Caco-2 (cell line): ENCODE measurements around the gene BBS12. TPM values are rescaled to one million over a fixed set of nuclear protein-coding genes. Genes with fewer than 3 reads are reported as not detected.

Experiments used
- BruUV-seq: library from RNA; stranded (reverse); fragments of 400-500 nt; replicated peaks from 2 replicates; lab custom pipeline; 2021; lab: Mats Ljungman, UMichigan
- CTCF ChIA-PET: fragments of 300-600 bp; sonication (Branson Sonifier 250); formaldehyde crosslinking; loops from one replicate; lab custom pipeline; 2022; ENCODE audit warnings: antibody characterized with exemption; lab: Charles Lee
- POLR2A ChIA-PET: fragments of 300-600 bp; sonication (Branson Sonifier 250); formaldehyde crosslinking; loops from one replicate; lab custom pipeline; 2022; ENCODE audit warnings: antibody characterized with exemption; lab: Charles Lee
- DNase-seq, 2 experiments: peaks; one replicate each; pipeline versions ENCODE4 v3.0.0 to v3.0.0-alpha.2; 2020 to 2022
- H3K27me3 ChIP-seq: replicated peaks from 2 replicates; pipeline ENCODE4 v1.6.0; 2011; ENCODE audit warnings: low read length; ENCODE audit not compliant: control insufficient read depth, insufficient read depth
- H3K36me3 ChIP-seq: 2 replicates; pipeline ENCODE4 v1.5.1; 2011; ENCODE audit warnings: low read length; ENCODE audit not compliant: control insufficient read depth, insufficient read depth
- H3K4me1 ChIP-seq: fragments of 250-450 bp; sonication (Bioruptor Pico); 2 replicates; pipeline ENCODE4 v1.5.1; 2020; ENCODE audit warnings: mild to moderate bottlenecking
- H3K4me3 ChIP-seq: 2 replicates; pipeline ENCODE4 v1.5.1; 2011; ENCODE audit warnings: low read depth, mild to moderate bottlenecking, control low read depth, low read length
- H3K9me3 ChIP-seq: fragments of 250-450 bp; sonication (Bioruptor Pico); 2 replicates; pipeline ENCODE4 v1.5.1; 2020; ENCODE audit warnings: mild to moderate bottlenecking, moderate library complexity
- H3K27ac Mint-ChIP-seq: one replicate; pipeline ENCODE4 v1.8.0; 2022; ENCODE audit warnings: mixed read lengths; ENCODE audit not compliant: unreplicated experiment
- H3K27me3 Mint-ChIP-seq: one replicate; pipeline ENCODE4 v1.8.0; 2022; ENCODE audit warnings: mixed read lengths; ENCODE audit not compliant: insufficient read depth, unreplicated experiment
- H3K36me3 Mint-ChIP-seq: one replicate; pipeline ENCODE4 v1.8.0; 2022; ENCODE audit warnings: mild to moderate bottlenecking, mixed read lengths; ENCODE audit not compliant: insufficient read depth, unreplicated experiment
- H3K4me1 Mint-ChIP-seq: one replicate; pipeline ENCODE4 v1.8.0; 2022; ENCODE audit warnings: low read depth, mixed read lengths; ENCODE audit not compliant: unreplicated experiment
- H3K4me3 Mint-ChIP-seq: one replicate; pipeline ENCODE4 v1.8.0; 2022; ENCODE audit warnings: mild to moderate bottlenecking, moderate library complexity, mixed read lengths; ENCODE audit not compliant: unreplicated experiment
- H3K9me3 Mint-ChIP-seq: one replicate; pipeline ENCODE4 v1.8.0; 2022; ENCODE audit warnings: mixed read lengths; ENCODE audit not compliant: unreplicated experiment
- CTCF ChIP-seq, 2 experiments: fragments of 200-600 bp in 1 of 2; IDR thresholded peaks; 1 replicate in 1 of 2; 2 replicates in 1 of 2; pipeline versions ENCODE4 v1.5.1 to v1.8.0; 2011 to 2022; ENCODE audit warnings: antibody characterized with exemption in 1 of 2, control low read depth in 1 of 2, inconsistent platforms in 1 of 2, low read depth in 1 of 2, low read length in 1 of 2, mild to moderate bottlenecking in 1 of 2, moderate library complexity in 1 of 2; ENCODE audit not compliant: insufficient read depth in 1 of 2, severe bottlenecking in 1 of 2, unreplicated experiment in 1 of 2
- intact Hi-C: fragments of 100-400 bp; cut with micrococcal nuclease; formaldehyde crosslinking; loops from one replicate; pipeline ENCODE4 v1.10.0; 2022; ENCODE audit not compliant: unreplicated experiment
- total RNA-seq: library from RNA; stranded (reverse); gene quantifications from 2 replicates; pipeline ENCODE4 v1.2.3, GENCODE V29; 2022

The BBS12 gene
- total RNA-seq, 1 experiment from 2014 or later: 2.7 TPM

- POLR2A ChIA-PET: no interaction called here
- no peaks in the 10 kb centered on the region for H3K27me3 ChIP-seq
- H3K4me3 ChIP-seq: no peak overlapping the region
- CTCF ChIA-PET: interaction anchor here (1.7 kb wide), 1 partner anchor 24 kb away, joined by 8 read pairs; no protein-coding TSS in a partner anchor
- DNase-seq: no peak
- no TSS peak for BruUV-seq
- H3K36me3 Mint-ChIP-seq: no peaks in the 10 kb centered on the region
- H3K36me3 ChIP-seq: no peaks in the 10 kb centered on the region
- no peaks in the 10 kb centered on the region for H3K27me3 Mint-ChIP-seq
- intact Hi-C loops: no loop called here
- peaks cover 13% of the 10 kb centered on the region for H3K4me1 Mint-ChIP-seq
- H3K4me1 ChIP-seq: peaks cover 5% of the 10 kb centered on the region; the same call in 1 of the 2 replicates
- no peaks in the 10 kb centered on the region for H3K9me3 ChIP-seq
- no peak for TF ChIP-seq CTCF (IDR thresholded peaks at IDR 0.05; ENCODE audit: insufficient read depth in 1 of 2, low read depth in 1 of 2, low read length in 1 of 2, severe bottlenecking in 1 of 2, unreplicated experiment in 1 of 2)
- H3K9me3 Mint-ChIP-seq: peaks cover 2% of the 10 kb centered on the region
- no peak overlapping the region for H3K27ac Mint-ChIP-seq
- H3K4me3 Mint-ChIP-seq: no peak overlapping the region
Observed at GRCh38 chr4:122692641-122693520, 39.6 kb upstream of the BBS12 start.

GRCh38 chr4:122695226-122695625 is 37.3 kb upstream of the BBS12 start:
- no TSS peak for BruUV-seq
- Histone ChIP-seq H3K27me3 (no peaks in the 10 kb centered on the region), H3K4me3 (no peak overlapping the region), H3K4me1 (peaks cover 5% of the 10 kb centered on the region; the same call in 1 of the 2 replicates), H3K36me3 (no peaks in the 10 kb centered on the region), H3K9me3 (no peaks in the 10 kb centered on the region)
- Mint-ChIP-seq H3K27me3 (no peaks in the 10 kb centered on the region), H3K9me3 (no peaks in the 10 kb centered on the region), H3K36me3 (no peaks in the 10 kb centered on the region), H3K4me3 (no peak overlapping the region), H3K27ac (no peak overlapping the region), H3K4me1 (peaks cover 13% of the 10 kb centered on the region)
- ChIA-PET POLR2A (no interaction called here), CTCF (no interaction called here)
- intact Hi-C loops: no loop called here
- DNase-seq: no peak
- no peak for TF ChIP-seq CTCF (IDR thresholded peaks at IDR 0.05; ENCODE audit: insufficient read depth in 1 of 2, low read depth in 1 of 2, low read length in 1 of 2, severe bottlenecking in 1 of 2, unreplicated experiment in 1 of 2)

GRCh38 chr4:122700178-122700725 is 32.3 kb upstream of the BBS12 start:
- DNase-seq: no peak
- H3K36me3 Mint-ChIP-seq: no peaks in the 10 kb centered on the region
- no peaks in the 10 kb centered on the region for H3K36me3 ChIP-seq
- no peak overlapping the region for H3K4me3 Mint-ChIP-seq
- POLR2A ChIA-PET: no interaction called here
- no peaks in the 10 kb centered on the region for H3K4me1 ChIP-seq
- CTCF ChIA-PET: no interaction called here
- no peak overlapping the region for H3K27ac Mint-ChIP-seq
- no peaks in the 10 kb centered on the region for H3K27me3 Mint-ChIP-seq
- H3K9me3 Mint-ChIP-seq: no peaks in the 10 kb centered on the region
- no TSS peak for BruUV-seq
- H3K4me3 ChIP-seq: no peak overlapping the region
- intact Hi-C loops: no loop called here
- no peaks in the 10 kb centered on the region for H3K9me3 ChIP-seq
- H3K27me3 ChIP-seq: no peaks in the 10 kb centered on the region
- TF ChIP-seq CTCF (IDR thresholded peaks at IDR 0.05; ENCODE audit: insufficient read depth in 1 of 2, low read depth in 1 of 2, low read length in 1 of 2, severe bottlenecking in 1 of 2, unreplicated experiment in 1 of 2): no peak
- H3K4me1 Mint-ChIP-seq: no peaks in the 10 kb centered on the region
